CD4-positive, alpha-beta memory T cell (primary cell): ENCODE data around the gene VCP. TPM values are rescaled to one million over a fixed set of nuclear protein-coding genes. Genes with fewer than 3 reads are reported as not detected.
"Not testable (repeated sequence)": the region's sequence is repeated elsewhere in the genome, so short reads cannot be mapped to it uniquely, and the experiment has no call there.

ENCODE experiments used
- CTCF ChIA-PET: fragments of 350-600 bp; sonication (Branson Sonifier 250); formaldehyde crosslinking; loops from one replicate; lab custom pipeline; 2021; ENCODE audit warnings: inconsistent platforms; ENCODE audit not compliant: partially characterized antibody; lab: Charles Lee
- POLR2A ChIA-PET: fragments of 350-600 bp; sonication (Branson Sonifier 250); formaldehyde crosslinking; loops from one replicate; lab custom pipeline; 2021; ENCODE audit not compliant: partially characterized antibody; lab: Charles Lee
- DNase-seq, 5 donors: peaks; one replicate each; pipeline versions ENCODE4 v3.0.0 to v3.0.0-alpha.2; 2020 to 2022; ENCODE audit warnings: mixed read lengths in 1 of 5
- H3K27ac ChIP-seq: one replicate; pipeline ENCODE4 v1.7.0; 2013; ENCODE audit warnings: low read depth, low read length
- H3K27me3 ChIP-seq: 2 replicates; pipeline ENCODE4 v1.7.0; 2013; ENCODE audit warnings: mild to moderate bottlenecking, low read length, moderate library complexity; ENCODE audit not compliant: insufficient read depth
- H3K36me3 ChIP-seq: 2 replicates; pipeline ENCODE4 v1.7.0; 2013; ENCODE audit warnings: mild to moderate bottlenecking, low read length, moderate library complexity; ENCODE audit not compliant: insufficient read depth
- H3K4me1 ChIP-seq: 2 replicates; pipeline ENCODE4 v1.7.0; 2013; ENCODE audit warnings: mild to moderate bottlenecking, low read length, moderate library complexity; ENCODE audit not compliant: insufficient read depth
- H3K4me3 ChIP-seq, 2 donors: one replicate each; pipeline ENCODE4 v1.7.0; 2013; ENCODE audit warnings: low read length in 2 of 2, mild to moderate bottlenecking in 1 of 2
- H3K9me3 ChIP-seq, 2 donors: one replicate each; pipeline ENCODE4 v1.7.0; 2013; ENCODE audit warnings: low read length in 2 of 2, control low read depth in 1 of 2; ENCODE audit not compliant: control insufficient read depth in 1 of 2
- H3K27ac Mint-ChIP-seq, 7 donors: one replicate each; pipeline ENCODE4 v1.8.0; 2020 to 2021; ENCODE audit warnings: mixed read lengths in 7 of 7, mild to moderate bottlenecking in 6 of 7, inconsistent platforms in 3 of 7, moderate library complexity in 3 of 7
- H3K27me3 Mint-ChIP-seq, 2 donors: one replicate each; pipeline ENCODE4 v1.8.0; 2020 to 2021; ENCODE audit warnings: mixed read lengths in 2 of 2
- H3K36me3 Mint-ChIP-seq, 2 donors: one replicate each; pipeline ENCODE4 v1.8.0; 2020 to 2021; ENCODE audit warnings: mixed read lengths in 2 of 2, inconsistent platforms in 1 of 2, mild to moderate bottlenecking in 1 of 2
- H3K4me1 Mint-ChIP-seq, 4 donors: one replicate each; pipeline ENCODE4 v1.8.0; 2020 to 2021; ENCODE audit warnings: mixed read lengths in 4 of 4, mild to moderate bottlenecking in 1 of 4
- H3K4me3 Mint-ChIP-seq, 8 donors: one replicate each; pipeline ENCODE4 v1.8.0; 2020 to 2021; ENCODE audit warnings: mixed read lengths in 8 of 8, mild to moderate bottlenecking in 7 of 8, moderate library complexity in 6 of 8, inconsistent platforms in 3 of 8
- H3K9me3 Mint-ChIP-seq, 8 donors: one replicate each; pipeline ENCODE4 v1.8.0; 2020 to 2021; ENCODE audit warnings: mixed read lengths in 8 of 8, mild to moderate bottlenecking in 5 of 8, inconsistent platforms in 3 of 8, moderate library complexity in 1 of 8
- intact Hi-C: fragments of 100-400 bp; cut with micrococcal nuclease; formaldehyde crosslinking; loops from one replicate; pipeline ENCODE4 v1.15.1; 2023
- polyA plus RNA-seq, 2 donors: library from polyadenylated mRNA; unstranded; fragments of 300-500 nt; fragmentation: Illumina TruSeq; gene quantifications; one replicate each; pipeline ENCODE4 v1.2.3, GENCODE V29; 2021
- total RNA-seq, 2 experiments: library from RNA; stranded (reverse); gene quantifications; one replicate each; pipeline ENCODE4 v1.2.3, GENCODE V29; 2021

Gene VCP
- total and polyA plus RNA-seq, 4 experiments from 2014 or later = 156 to 206 (median 176) TPM

DNA sequence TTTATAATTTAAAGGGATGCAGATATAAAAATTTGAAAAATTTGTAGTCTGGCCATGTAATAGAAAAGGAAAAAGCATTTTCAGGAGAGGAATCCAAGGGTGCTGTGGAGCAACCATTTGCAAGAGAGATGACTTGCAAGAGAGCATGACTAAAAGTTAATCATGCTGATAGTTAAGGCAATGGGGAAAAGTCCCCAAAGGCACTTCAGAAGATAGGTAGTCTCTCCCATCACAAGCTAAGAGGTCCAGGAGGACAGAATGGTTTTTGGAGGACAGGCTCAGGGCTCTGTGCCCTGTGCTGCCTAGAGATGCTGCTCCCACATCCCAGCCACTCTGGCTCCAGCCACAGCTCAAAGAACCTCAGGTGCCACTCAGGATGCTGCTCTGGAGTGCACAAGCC lies 44.1 kb downstream of the VCP start:
- Mint-ChIP-seq H3K9me3 (no peaks in the 10 kb centered on the region), H3K27me3 (no peaks in the 10 kb centered on the region), H3K4me1 (peaks cover 1 to 14% (median 8%) of the 10 kb centered on the region in 4 donors), H3K27ac (peak overlapping the region in 2 of 7 donors; percentile 20 to 38), H3K36me3 (peaks cover 11 to 20% of the 10 kb centered on the region in 2 donors), H3K4me3 (no peak overlapping the region)
- intact Hi-C loops = no loop called here
- POLR2A ChIA-PET = no interaction called here
- no peaks in the 10 kb centered on the region for H3K27me3 ChIP-seq
- no peak overlapping the region for H3K4me3 ChIP-seq
- H3K9me3 ChIP-seq = no peaks in the 10 kb centered on the region
- DNase-seq = no peak
- no peak overlapping the region for H3K27ac ChIP-seq
- H3K36me3 ChIP-seq = no peaks in the 10 kb centered on the region
- CTCF ChIA-PET = interaction anchor here (1.1 to 2.2 kb wide), 4 partner anchors 8 to 23 kb away, joined by 4 to 11 read pairs (median 5); no protein-coding TSS in a partner anchor
- H3K4me1 ChIP-seq = peaks cover 6% of the 10 kb centered on the region

- POLR2A ChIA-PET = no interaction called here
- peaks cover 7 to 20% of the 10 kb centered on the region in 2 donors for H3K36me3 Mint-ChIP-seq
These were observed 44.6 kb downstream of the VCP start for GRCh38 chr9:35027860-35028259.

GRCh38 chr9:35027374-35027773 lies 45.1 kb downstream of the VCP start:
- Mint-ChIP-seq H3K27ac (no peak overlapping the region), H3K36me3 (peaks cover 6 to 20% of the 10 kb centered on the region in 2 donors), H3K9me3 (no peaks in the 10 kb centered on the region), H3K4me3 (no peak overlapping the region), H3K27me3 (no peaks in the 10 kb centered on the region), H3K4me1 (peaks cover 1 to 14% (median 8%) of the 10 kb centered on the region in 4 donors)
- no peak overlapping the region for H3K4me3 ChIP-seq
- H3K36me3 ChIP-seq = no peaks in the 10 kb centered on the region
- peaks cover 6% of the 10 kb centered on the region for H3K4me1 ChIP-seq
- no peak for DNase-seq
- CTCF ChIA-PET = interaction anchor here (1.0 to 2.2 kb wide), 4 partner anchors 15 to 45 kb away, joined by 3 to 5 read pairs (median 4); partner anchors contain the start of gene VCP
- H3K27ac ChIP-seq = no peak overlapping the region
- POLR2A ChIA-PET = interaction anchor here (0.9 kb wide), 1 partner anchor 44 kb away, joined by 3 read pairs; no protein-coding TSS in a partner anchor
- intact Hi-C loops = no loop called here
- H3K9me3 ChIP-seq = no peaks in the 10 kb centered on the region
- no peaks in the 10 kb centered on the region for H3K27me3 ChIP-seq

More at GRCh38 chr9:35027860-35028259, 44.6 kb downstream of the VCP start:
- intact Hi-C loops = no loop called here
- H3K27me3 ChIP-seq = no peaks in the 10 kb centered on the region
- no peak overlapping the region for H3K27ac ChIP-seq
- Mint-ChIP-seq H3K27me3 (no peaks in the 10 kb centered on the region), H3K27ac (no peak overlapping the region), H3K4me3 (no peak overlapping the region), H3K4me1 (peaks cover 1 to 14% (median 8%) of the 10 kb centered on the region in 4 donors), H3K9me3 (no peaks in the 10 kb centered on the region)
- peaks cover 6% of the 10 kb centered on the region for H3K4me1 ChIP-seq
- H3K4me3 ChIP-seq = no peak overlapping the region
- no peaks in the 10 kb centered on the region for H3K9me3 ChIP-seq
- CTCF ChIA-PET = interaction anchor here (1.1 to 2.2 kb wide), 3 partner anchors 15 to 23 kb away, joined by 4 to 11 read pairs (median 4); no protein-coding TSS in a partner anchor
- no peaks in the 10 kb centered on the region for H3K36me3 ChIP-seq
- DNase-seq = no peak

DNA sequence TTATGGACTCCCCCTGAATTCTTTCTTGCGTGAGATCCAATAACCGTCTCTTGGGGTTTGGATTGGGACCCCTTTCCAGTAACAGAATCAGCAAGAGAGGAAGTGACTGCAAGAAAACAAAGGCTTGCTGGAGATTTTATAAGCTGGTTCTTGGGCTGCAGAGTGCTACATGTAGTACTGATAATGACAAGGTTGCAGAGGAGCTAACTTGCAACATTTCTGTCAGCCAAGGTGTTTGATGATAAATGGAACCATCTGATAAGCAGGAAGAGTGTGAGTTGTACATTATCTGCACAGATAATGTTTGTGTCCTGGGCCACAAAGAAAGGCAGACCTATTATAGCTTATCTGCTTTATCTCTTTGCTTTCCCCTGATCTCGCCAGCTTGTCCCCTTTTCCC lies 45.8 kb downstream of the VCP start:
- Histone ChIP-seq H3K36me3 (no peaks in the 10 kb centered on the region), H3K9me3 (no peaks in the 10 kb centered on the region), H3K27ac (no peak overlapping the region), H3K27me3 (no peaks in the 10 kb centered on the region), H3K4me3 (no peak overlapping the region), H3K4me1 (peaks cover 6% of the 10 kb centered on the region)
- intact Hi-C loops = no loop called here
- no peak for DNase-seq
- H3K27me3 Mint-ChIP-seq = no peaks in the 10 kb centered on the region
- no peaks in the 10 kb centered on the region for H3K9me3 Mint-ChIP-seq
- CTCF ChIA-PET = interaction anchor here (1.0 to 2.2 kb wide), 4 partner anchors 16 to 45 kb away, joined by 3 to 5 read pairs (median 4); partner anchors contain the start of gene VCP
- POLR2A ChIA-PET = interaction anchor here (0.9 kb wide), 1 partner anchor 45 kb away, joined by 3 read pairs; no protein-coding TSS in a partner anchor
- peaks cover 1 to 14% (median 8%) of the 10 kb centered on the region in 4 donors for H3K4me1 Mint-ChIP-seq
- H3K36me3 Mint-ChIP-seq = peaks cover 12 to 26% of the 10 kb centered on the region in 2 donors
- H3K4me3 Mint-ChIP-seq = no peak overlapping the region
- peak overlapping the region in 1 of 7 donors; percentile 40 for H3K27ac Mint-ChIP-seq

GRCh38 chr9:35023443-35023842 lies 49.0 kb downstream of the VCP start:
- H3K36me3 ChIP-seq, H3K27ac ChIP-seq, CTCF ChIA-PET, H3K9me3 Mint-ChIP-seq, H3K27me3 Mint-ChIP-seq, POLR2A ChIA-PET, H3K27me3 ChIP-seq, intact Hi-C loops, H3K4me3 Mint-ChIP-seq, DNase-seq, H3K4me3 ChIP-seq, H3K4me1 ChIP-seq, H3K9me3 ChIP-seq: not testable (repeated sequence)
- H3K4me1 Mint-ChIP-seq = peaks cover 1 to 14% (median 8%) of the 10 kb centered on the region in 4 donors
- peak overlapping the region in 1 of 7 donors; percentile 58 for H3K27ac Mint-ChIP-seq
- H3K36me3 Mint-ChIP-seq = peaks cover 18 to 35% of the 10 kb centered on the region in 2 donors

- DNase-seq = no peak
- Mint-ChIP-seq H3K4me1 (peaks cover 0 to 7% (median 2%) of the 10 kb centered on the region in 4 donors), H3K27ac (no peak overlapping the region), H3K36me3 (peaks cover 38 to 42% of the 10 kb centered on the region in 2 donors), H3K9me3 (peaks cover 0 to 23% (median 16%) of the 10 kb centered on the region in 8 donors), H3K27me3 (no peaks in the 10 kb centered on the region), H3K4me3 (no peak overlapping the region)
- H3K4me1 ChIP-seq = no peaks in the 10 kb centered on the region
- H3K36me3 ChIP-seq = no peaks in the 10 kb centered on the region
- peaks cover 0 to 6% of the 10 kb centered on the region in 2 donors for H3K9me3 ChIP-seq
- intact Hi-C loops = no loop called here
- ChIA-PET CTCF (no interaction called here), POLR2A (no interaction called here)
- H3K27ac ChIP-seq = no peak overlapping the region
- H3K27me3 ChIP-seq = no peaks in the 10 kb centered on the region
- no peak overlapping the region for H3K4me3 ChIP-seq
These were observed 57.9 kb downstream of the VCP start for GRCh38 chr9:35014517-35014916.

GRCh38 chr9:35010351-35010958 lies 62.0 kb downstream of the VCP start:
- H3K4me3 ChIP-seq = no peak overlapping the region
- intact Hi-C loops = no loop called here
- peaks cover 0 to 6% of the 10 kb centered on the region in 2 donors for H3K9me3 ChIP-seq
- H3K27ac ChIP-seq = no peak overlapping the region
- Mint-ChIP-seq H3K4me1 (peaks cover 0 to 7% (median 2%) of the 10 kb centered on the region in 4 donors), H3K4me3 (peak overlapping the region in 1 of 8 donors; percentile 35), H3K27ac (peak overlapping the region in 1 of 7 donors; percentile 19), H3K27me3 (no peaks in the 10 kb centered on the region), H3K9me3 (peaks cover 0 to 23% (median 16%) of the 10 kb centered on the region in 8 donors), H3K36me3 (peaks cover 40 to 46% of the 10 kb centered on the region in 2 donors)
- H3K27me3 ChIP-seq = no peaks in the 10 kb centered on the region
- H3K36me3 ChIP-seq = no peaks in the 10 kb centered on the region
- DNase-seq = no peak
- H3K4me1 ChIP-seq = no peaks in the 10 kb centered on the region
- ChIA-PET POLR2A (no interaction called here), CTCF (interaction anchor here (1.0 to 1.7 kb wide), 2 partner anchors 25 to 111 kb away, joined by 3 to 4 read pairs; no protein-coding TSS in a partner anchor)
